ENCODE data around the gene FECH. TPM values are rescaled to one million over a fixed set of nuclear protein-coding genes. Genes with fewer than 3 reads are reported as not detected.

The FECH gene
- total RNA-seq, 1 experiment from 2014 or later, result 16.6 TPM

DNA sequence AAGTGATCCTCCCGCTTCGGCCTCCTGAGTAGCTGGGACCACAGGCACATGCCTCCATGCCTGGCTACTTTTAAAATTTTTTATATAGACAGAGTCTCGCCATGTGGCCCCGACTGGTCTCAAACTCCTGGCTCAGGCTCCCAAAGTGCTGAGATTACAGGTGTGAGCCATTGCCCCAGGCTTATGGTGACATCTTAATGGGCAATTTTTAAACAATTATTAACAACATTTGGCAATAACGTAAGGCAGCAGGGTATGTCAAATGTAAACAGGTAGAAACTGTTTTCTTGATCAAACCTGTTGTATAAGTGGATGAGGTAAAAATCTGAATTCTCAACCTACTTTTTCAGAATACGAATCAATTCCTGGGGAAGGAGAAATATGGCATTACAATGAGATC lies 11.0 kb downstream of the FECH start:
- CTCF ChIA-PET, result no interaction called here
- ATAC-seq, result no peak
- no peak for DNase-seq (ENCODE audit: low spot score)
- H3K27me3 Mint-ChIP-seq (ENCODE audit: low read depth), result no peaks in the 10 kb centered on the region
- H3K4me3 Mint-ChIP-seq, result no peak overlapping the region
- H3K9me3 Mint-ChIP-seq, result no peaks in the 10 kb centered on the region
- TF ChIP-seq CREM (CRISPR knock-in tag; IDR thresholded peaks at IDR 0.05) (no peak), GABPB1 (CRISPR knock-in tag; IDR thresholded peaks at IDR 0.05) (no peak), MXD4 (CRISPR knock-in tag; IDR thresholded peaks at IDR 0.05; ENCODE audit: borderline replicate concordance) (no peak), ZNF263 (CRISPR knock-in tag; IDR thresholded peaks at IDR 0.05; ENCODE audit: low read depth) (no peak), TCF7 (CRISPR knock-in tag; IDR thresholded peaks at IDR 0.05; ENCODE audit: low read depth) (no peak)
- TF ChIP-seq, protein P1, sequence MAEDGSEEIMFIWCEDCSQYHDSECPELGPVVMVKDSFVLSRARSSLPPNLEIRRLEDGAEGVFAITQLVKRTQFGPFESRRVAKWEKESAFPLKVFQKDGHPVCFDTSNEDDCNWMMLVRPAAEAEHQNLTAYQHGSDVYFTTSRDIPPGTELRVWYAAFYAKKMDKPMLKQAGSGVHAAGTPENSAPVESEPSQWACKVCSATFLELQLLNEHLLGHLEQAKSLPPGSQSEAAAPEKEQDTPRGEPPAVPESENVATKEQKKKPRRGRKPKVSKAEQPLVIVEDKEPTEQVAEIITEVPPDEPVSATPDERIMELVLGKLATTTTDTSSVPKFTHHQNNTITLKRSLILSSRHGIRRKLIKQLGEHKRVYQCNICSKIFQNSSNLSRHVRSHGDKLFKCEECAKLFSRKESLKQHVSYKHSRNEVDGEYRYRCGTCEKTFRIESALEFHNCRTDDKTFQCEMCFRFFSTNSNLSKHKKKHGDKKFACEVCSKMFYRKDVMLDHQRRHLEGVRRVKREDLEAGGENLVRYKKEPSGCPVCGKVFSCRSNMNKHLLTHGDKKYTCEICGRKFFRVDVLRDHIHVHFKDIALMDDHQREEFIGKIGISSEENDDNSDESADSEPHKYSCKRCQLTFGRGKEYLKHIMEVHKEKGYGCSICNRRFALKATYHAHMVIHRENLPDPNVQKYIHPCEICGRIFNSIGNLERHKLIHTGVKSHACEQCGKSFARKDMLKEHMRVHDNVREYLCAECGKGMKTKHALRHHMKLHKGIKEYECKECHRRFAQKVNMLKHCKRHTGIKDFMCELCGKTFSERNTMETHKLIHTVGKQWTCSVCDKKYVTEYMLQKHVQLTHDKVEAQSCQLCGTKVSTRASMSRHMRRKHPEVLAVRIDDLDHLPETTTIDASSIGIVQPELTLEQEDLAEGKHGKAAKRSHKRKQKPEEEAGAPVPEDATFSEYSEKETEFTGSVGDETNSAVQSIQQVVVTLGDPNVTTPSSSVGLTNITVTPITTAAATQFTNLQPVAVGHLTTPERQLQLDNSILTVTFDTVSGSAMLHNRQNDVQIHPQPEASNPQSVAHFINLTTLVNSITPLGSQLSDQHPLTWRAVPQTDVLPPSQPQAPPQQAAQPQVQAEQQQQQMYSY (CRISPR knock-in tag; IDR thresholded peaks at IDR 0.05), result no peak
- TF ChIP-seq, protein P2, sequence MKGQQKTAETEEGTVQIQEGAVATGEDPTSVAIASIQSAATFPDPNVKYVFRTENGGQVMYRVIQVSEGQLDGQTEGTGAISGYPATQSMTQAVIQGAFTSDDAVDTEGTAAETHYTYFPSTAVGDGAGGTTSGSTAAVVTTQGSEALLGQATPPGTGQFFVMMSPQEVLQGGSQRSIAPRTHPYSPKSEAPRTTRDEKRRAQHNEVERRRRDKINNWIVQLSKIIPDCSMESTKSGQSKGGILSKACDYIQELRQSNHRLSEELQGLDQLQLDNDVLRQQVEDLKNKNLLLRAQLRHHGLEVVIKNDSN (CRISPR knock-in tag; IDR thresholded peaks at IDR 0.05), result no peak
- TF ChIP-seq, protein P3, sequence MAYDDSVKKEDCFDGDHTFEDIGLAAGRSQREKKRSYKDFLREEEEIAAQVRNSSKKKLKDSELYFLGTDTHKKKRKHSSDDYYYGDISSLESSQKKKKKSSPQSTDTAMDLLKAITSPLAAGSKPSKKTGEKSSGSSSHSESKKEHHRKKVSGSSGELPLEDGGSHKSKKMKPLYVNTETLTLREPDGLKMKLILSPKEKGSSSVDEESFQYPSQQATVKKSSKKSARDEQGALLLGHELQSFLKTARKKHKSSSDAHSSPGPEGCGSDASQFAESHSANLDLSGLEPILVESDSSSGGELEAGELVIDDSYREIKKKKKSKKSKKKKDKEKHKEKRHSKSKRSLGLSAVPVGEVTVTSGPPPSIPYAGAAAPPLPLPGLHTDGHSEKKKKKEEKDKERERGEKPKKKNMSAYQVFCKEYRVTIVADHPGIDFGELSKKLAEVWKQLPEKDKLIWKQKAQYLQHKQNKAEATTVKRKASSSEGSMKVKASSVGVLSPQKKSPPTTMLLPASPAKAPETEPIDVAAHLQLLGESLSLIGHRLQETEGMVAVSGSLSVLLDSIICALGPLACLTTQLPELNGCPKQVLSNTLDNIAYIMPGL (CRISPR knock-in tag; IDR thresholded peaks at IDR 0.05), result no peak
- TF ChIP-seq, protein P4, sequence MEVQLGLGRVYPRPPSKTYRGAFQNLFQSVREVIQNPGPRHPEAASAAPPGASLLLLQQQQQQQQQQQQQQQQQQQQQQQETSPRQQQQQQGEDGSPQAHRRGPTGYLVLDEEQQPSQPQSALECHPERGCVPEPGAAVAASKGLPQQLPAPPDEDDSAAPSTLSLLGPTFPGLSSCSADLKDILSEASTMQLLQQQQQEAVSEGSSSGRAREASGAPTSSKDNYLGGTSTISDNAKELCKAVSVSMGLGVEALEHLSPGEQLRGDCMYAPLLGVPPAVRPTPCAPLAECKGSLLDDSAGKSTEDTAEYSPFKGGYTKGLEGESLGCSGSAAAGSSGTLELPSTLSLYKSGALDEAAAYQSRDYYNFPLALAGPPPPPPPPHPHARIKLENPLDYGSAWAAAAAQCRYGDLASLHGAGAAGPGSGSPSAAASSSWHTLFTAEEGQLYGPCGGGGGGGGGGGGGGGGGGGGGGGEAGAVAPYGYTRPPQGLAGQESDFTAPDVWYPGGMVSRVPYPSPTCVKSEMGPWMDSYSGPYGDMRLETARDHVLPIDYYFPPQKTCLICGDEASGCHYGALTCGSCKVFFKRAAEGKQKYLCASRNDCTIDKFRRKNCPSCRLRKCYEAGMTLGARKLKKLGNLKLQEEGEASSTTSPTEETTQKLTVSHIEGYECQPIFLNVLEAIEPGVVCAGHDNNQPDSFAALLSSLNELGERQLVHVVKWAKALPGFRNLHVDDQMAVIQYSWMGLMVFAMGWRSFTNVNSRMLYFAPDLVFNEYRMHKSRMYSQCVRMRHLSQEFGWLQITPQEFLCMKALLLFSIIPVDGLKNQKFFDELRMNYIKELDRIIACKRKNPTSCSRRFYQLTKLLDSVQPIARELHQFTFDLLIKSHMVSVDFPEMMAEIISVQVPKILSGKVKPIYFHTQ (CRISPR knock-in tag; IDR thresholded peaks at IDR 0.05), result no peak
- TF ChIP-seq, protein P5, sequence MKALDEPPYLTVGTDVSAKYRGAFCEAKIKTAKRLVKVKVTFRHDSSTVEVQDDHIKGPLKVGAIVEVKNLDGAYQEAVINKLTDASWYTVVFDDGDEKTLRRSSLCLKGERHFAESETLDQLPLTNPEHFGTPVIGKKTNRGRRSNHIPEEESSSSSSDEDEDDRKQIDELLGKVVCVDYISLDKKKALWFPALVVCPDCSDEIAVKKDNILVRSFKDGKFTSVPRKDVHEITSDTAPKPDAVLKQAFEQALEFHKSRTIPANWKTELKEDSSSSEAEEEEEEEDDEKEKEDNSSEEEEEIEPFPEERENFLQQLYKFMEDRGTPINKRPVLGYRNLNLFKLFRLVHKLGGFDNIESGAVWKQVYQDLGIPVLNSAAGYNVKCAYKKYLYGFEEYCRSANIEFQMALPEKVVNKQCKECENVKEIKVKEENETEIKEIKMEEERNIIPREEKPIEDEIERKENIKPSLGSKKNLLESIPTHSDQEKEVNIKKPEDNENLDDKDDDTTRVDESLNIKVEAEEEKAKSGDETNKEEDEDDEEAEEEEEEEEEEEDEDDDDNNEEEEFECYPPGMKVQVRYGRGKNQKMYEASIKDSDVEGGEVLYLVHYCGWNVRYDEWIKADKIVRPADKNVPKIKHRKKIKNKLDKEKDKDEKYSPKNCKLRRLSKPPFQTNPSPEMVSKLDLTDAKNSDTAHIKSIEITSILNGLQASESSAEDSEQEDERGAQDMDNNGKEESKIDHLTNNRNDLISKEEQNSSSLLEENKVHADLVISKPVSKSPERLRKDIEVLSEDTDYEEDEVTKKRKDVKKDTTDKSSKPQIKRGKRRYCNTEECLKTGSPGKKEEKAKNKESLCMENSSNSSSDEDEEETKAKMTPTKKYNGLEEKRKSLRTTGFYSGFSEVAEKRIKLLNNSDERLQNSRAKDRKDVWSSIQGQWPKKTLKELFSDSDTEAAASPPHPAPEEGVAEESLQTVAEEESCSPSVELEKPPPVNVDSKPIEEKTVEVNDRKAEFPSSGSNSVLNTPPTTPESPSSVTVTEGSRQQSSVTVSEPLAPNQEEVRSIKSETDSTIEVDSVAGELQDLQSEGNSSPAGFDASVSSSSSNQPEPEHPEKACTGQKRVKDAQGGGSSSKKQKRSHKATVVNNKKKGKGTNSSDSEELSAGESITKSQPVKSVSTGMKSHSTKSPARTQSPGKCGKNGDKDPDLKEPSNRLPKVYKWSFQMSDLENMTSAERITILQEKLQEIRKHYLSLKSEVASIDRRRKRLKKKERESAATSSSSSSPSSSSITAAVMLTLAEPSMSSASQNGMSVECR (CRISPR knock-in tag; IDR thresholded peaks at IDR 0.05; ENCODE audit: borderline replicate concordance), result no peak
- H3K4me1 Mint-ChIP-seq, result no peaks in the 10 kb centered on the region
- POLR2A ChIA-PET, result no interaction called here
- no peak overlapping the region for H3K27ac Mint-ChIP-seq
- peaks cover 21% of the 10 kb centered on the region for H3K36me3 Mint-ChIP-seq

DNA sequence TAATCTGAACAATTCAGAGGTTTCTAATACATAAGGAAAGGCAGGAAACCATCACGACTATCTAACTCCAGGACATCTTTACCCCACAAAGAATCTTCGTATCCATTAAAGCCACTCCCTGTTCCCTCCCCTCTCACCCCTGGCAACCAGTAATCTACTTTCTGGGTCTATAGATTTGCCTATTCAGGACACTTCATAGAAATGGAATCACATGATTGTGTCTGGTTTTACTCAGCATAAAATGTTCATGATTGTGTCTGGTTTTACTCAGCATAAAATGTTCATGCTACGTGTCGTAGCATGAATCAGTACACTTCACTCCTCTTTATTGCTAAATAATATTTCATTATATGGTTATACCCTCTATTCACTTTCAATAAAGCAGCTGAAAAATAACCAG lies 11.6 kb downstream of the FECH start:
- Mint-ChIP-seq H3K9me3 (no peaks in the 10 kb centered on the region), H3K4me3 (no peak overlapping the region), H3K27me3 (ENCODE audit: low read depth) (no peaks in the 10 kb centered on the region), H3K27ac (no peak overlapping the region), H3K4me1 (no peaks in the 10 kb centered on the region), H3K36me3 (peaks cover 23% of the 10 kb centered on the region)
- CTCF ChIA-PET, result no interaction called here
- POLR2A ChIA-PET, result no interaction called here
- DNase-seq (ENCODE audit: low spot score) (no peak), ATAC-seq (no peak)
- TF ChIP-seq, protein P6, sequence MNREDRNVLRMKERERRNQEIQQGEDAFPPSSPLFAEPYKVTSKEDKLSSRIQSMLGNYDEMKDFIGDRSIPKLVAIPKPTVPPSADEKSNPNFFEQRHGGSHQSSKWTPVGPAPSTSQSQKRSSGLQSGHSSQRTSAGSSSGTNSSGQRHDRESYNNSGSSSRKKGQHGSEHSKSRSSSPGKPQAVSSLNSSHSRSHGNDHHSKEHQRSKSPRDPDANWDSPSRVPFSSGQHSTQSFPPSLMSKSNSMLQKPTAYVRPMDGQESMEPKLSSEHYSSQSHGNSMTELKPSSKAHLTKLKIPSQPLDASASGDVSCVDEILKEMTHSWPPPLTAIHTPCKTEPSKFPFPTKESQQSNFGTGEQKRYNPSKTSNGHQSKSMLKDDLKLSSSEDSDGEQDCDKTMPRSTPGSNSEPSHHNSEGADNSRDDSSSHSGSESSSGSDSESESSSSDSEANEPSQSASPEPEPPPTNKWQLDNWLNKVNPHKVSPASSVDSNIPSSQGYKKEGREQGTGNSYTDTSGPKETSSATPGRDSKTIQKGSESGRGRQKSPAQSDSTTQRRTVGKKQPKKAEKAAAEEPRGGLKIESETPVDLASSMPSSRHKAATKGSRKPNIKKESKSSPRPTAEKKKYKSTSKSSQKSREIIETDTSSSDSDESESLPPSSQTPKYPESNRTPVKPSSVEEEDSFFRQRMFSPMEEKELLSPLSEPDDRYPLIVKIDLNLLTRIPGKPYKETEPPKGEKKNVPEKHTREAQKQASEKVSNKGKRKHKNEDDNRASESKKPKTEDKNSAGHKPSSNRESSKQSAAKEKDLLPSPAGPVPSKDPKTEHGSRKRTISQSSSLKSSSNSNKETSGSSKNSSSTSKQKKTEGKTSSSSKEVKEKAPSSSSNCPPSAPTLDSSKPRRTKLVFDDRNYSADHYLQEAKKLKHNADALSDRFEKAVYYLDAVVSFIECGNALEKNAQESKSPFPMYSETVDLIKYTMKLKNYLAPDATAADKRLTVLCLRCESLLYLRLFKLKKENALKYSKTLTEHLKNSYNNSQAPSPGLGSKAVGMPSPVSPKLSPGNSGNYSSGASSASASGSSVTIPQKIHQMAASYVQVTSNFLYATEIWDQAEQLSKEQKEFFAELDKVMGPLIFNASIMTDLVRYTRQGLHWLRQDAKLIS (CRISPR knock-in tag; IDR thresholded peaks at IDR 0.05; ENCODE audit: borderline replicate concordance), result no peak
- no peak for TF ChIP-seq OVOL2 (CRISPR knock-in tag; IDR thresholded peaks at IDR 0.05; ENCODE audit: borderline replicate concordance)
